Measurements from ENCODE around the gene APBA2. TPM values are rescaled to one million over a fixed set of nuclear protein-coding genes. Genes with fewer than 3 reads are reported as not detected.

Gene APBA2
- total RNA-seq, 4 donors from 2014 or later: 1.3 to 7.0 (median 2.4) TPM

- H3K27ac ChIP-seq: no peak overlapping the region
Measured at GRCh38 chr15:29141308-29142128, 255.7 kb downstream of the APBA2 start.

GRCh38 chr15:29142129-29142747 lies 256.5 kb downstream of the APBA2 start:
- DNase-seq (ENCODE audit: low spot score in 2 of 2): peak in 1 of 2 donors; percentile 38
- Histone ChIP-seq H3K27me3 (peaks cover 24% of the 10 kb centered on the region), H3K27ac (no peak overlapping the region), H3K4me1 (peaks cover 6% of the 10 kb centered on the region), H3K9me3 (no peaks in the 10 kb centered on the region), H3K4me3 (no peak overlapping the region), H3K36me3 (no peaks in the 10 kb centered on the region)
- 80% methylated on average over 7 of the region's 8 CpGs for WGBS
- no peak for TF ChIP-seq EP300 (IDR thresholded peaks at IDR 0.05)
- TF ChIP-seq, protein P1, sequence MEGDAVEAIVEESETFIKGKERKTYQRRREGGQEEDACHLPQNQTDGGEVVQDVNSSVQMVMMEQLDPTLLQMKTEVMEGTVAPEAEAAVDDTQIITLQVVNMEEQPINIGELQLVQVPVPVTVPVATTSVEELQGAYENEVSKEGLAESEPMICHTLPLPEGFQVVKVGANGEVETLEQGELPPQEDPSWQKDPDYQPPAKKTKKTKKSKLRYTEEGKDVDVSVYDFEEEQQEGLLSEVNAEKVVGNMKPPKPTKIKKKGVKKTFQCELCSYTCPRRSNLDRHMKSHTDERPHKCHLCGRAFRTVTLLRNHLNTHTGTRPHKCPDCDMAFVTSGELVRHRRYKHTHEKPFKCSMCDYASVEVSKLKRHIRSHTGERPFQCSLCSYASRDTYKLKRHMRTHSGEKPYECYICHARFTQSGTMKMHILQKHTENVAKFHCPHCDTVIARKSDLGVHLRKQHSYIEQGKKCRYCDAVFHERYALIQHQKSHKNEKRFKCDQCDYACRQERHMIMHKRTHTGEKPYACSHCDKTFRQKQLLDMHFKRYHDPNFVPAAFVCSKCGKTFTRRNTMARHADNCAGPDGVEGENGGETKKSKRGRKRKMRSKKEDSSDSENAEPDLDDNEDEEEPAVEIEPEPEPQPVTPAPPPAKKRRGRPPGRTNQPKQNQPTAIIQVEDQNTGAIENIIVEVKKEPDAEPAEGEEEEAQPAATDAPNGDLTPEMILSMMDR (IDR thresholded peaks at IDR 0.05): no peak
- no peak for TF ChIP-seq POLR2AphosphoS5 (IDR thresholded peaks at IDR 0.05)
- no peak for TF ChIP-seq POLR2A (IDR thresholded peaks at IDR 0.05)

More at GRCh38 chr15:29141308-29142128, 255.7 kb downstream of the APBA2 start:
- H3K27me3 ChIP-seq: peaks cover 24% of the 10 kb centered on the region
- peaks cover 6% of the 10 kb centered on the region for H3K4me1 ChIP-seq
- no peak overlapping the region for H3K4me3 ChIP-seq
- WGBS: 42% methylated on average over 12 of the region's 12 CpGs
- TF ChIP-seq, protein P1 (IDR thresholded peaks at IDR 0.05): no peak
- TF ChIP-seq POLR2AphosphoS5 (IDR thresholded peaks at IDR 0.05) (no peak), EP300 (IDR thresholded peaks at IDR 0.05) (no peak), POLR2A (IDR thresholded peaks at IDR 0.05) (no peak)
- H3K36me3 ChIP-seq: no peaks in the 10 kb centered on the region
- peak in 1 of 2 donors; percentile 33 for DNase-seq (ENCODE audit: low spot score in 2 of 2)
- no peaks in the 10 kb centered on the region for H3K9me3 ChIP-seq

DNA sequence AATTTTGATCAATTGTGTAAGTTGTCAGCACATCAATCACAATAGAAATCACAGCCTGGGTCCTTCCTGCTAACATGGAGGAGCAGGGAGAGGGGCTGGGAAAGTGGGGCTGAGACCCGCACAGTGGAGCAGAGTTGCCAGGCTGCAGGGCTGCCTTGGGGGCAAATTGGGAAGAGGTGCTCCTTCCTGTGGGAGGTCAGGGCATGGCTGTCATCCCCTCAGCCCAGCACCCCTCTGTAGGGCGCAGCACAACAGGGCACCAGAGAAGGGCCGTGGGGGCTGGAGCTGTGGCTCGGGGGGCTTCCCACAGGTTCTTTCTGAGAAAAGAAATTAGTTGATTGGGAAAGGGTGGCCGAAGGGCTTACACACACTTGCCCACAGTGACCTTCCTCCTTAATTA lies 257.5 kb downstream of the APBA2 start:
- Histone ChIP-seq H3K27me3 (peaks cover 22% of the 10 kb centered on the region), H3K36me3 (no peaks in the 10 kb centered on the region), H3K9me3 (no peaks in the 10 kb centered on the region), H3K27ac (no peak overlapping the region), H3K4me3 (no peak overlapping the region), H3K4me1 (peaks cover 6% of the 10 kb centered on the region)
- DNase-seq (ENCODE audit: low spot score in 2 of 2): peak in 1 of 2 donors; percentile 40
- 91% methylated on average over 5 of the region's 5 CpGs for WGBS
- TF ChIP-seq, protein P1 (IDR thresholded peaks at IDR 0.05): no peak
- TF ChIP-seq POLR2A (IDR thresholded peaks at IDR 0.05) (no peak), EP300 (IDR thresholded peaks at IDR 0.05) (no peak), POLR2AphosphoS5 (IDR thresholded peaks at IDR 0.05) (no peak)

GRCh38 chr15:29143909-29144635 lies 258.3 kb downstream of the APBA2 start:
- Histone ChIP-seq H3K27me3 (peaks cover 17% of the 10 kb centered on the region), H3K4me3 (no peak overlapping the region), H3K27ac (no peak overlapping the region), H3K9me3 (no peaks in the 10 kb centered on the region), H3K4me1 (peaks cover 6% of the 10 kb centered on the region), H3K36me3 (no peaks in the 10 kb centered on the region)
- TF ChIP-seq POLR2AphosphoS5 (IDR thresholded peaks at IDR 0.05) (no peak), EP300 (IDR thresholded peaks at IDR 0.05) (no peak), POLR2A (IDR thresholded peaks at IDR 0.05) (no peak)
- 80% methylated on average over 10 of the region's 10 CpGs for WGBS
- no peak for DNase-seq (ENCODE audit: low spot score in 2 of 2)

DNA sequence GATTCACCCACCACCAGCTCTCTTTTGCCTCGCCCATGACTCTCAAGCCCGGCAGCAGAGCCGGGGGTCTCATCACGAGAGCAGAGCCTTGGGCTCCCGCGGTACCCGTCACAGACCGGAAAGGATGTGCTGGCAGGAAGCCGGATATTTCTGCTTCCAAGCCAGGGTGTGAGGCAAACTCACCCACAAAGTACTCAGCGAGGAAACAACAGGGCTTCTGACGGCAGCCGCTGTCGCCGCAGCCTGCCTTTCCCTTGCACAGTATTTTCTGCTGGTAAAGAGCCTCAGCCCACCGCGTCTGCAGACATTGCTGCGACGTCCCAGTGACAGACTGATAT lies 263.9 kb downstream of the APBA2 start:
- H3K9me3 ChIP-seq: no peaks in the 10 kb centered on the region
- H3K36me3 ChIP-seq: no peaks in the 10 kb centered on the region
- no peak for DNase-seq (ENCODE audit: low spot score in 2 of 2)
- 95% methylated on average over 15 of the region's 18 CpGs for WGBS
- H3K4me3 ChIP-seq: no peak overlapping the region
- H3K4me1 ChIP-seq: no peaks in the 10 kb centered on the region
- no peak overlapping the region for H3K27ac ChIP-seq
- TF ChIP-seq POLR2A (IDR thresholded peaks at IDR 0.05): no peak
- TF ChIP-seq EP300 (IDR thresholded peaks at IDR 0.05): no peak
- TF ChIP-seq, protein P1 (IDR thresholded peaks at IDR 0.05): no peak
- TF ChIP-seq POLR2AphosphoS5 (IDR thresholded peaks at IDR 0.05): no peak
- no peaks in the 10 kb centered on the region for H3K27me3 ChIP-seq
